Colon (tissue), 2 donors: Measurements from ENCODE around the gene EPN3.

Experiments used
- FAIRE-seq: peaks from 2 replicates; lab custom pipeline; 2012; peaks lifted over from hg19 to GRCh38; lab: Jason Lieb, UNC
- donor health status: control.
- donor health status: control.

EPN3 gene

GRCh38 chr17:50570032-50570431, 37.5 kb downstream of the EPN3 start:
- no peak for FAIRE-seq

GRCh38 chr17:50570528-50570927, 38.0 kb downstream of the EPN3 start:
- no peak for FAIRE-seq

GRCh38 chr17:50571681-50572080, 39.1 kb downstream of the EPN3 start:
- FAIRE-seq, result no peak

GRCh38 chr17:50572541-50572940, 40.0 kb downstream of the EPN3 start:
- FAIRE-seq, result no peak

- no peak for FAIRE-seq
Measured at GRCh38 chr17:50573866-50574611, 41.5 kb downstream of the EPN3 start.

- FAIRE-seq, result no peak
Measured at GRCh38 chr17:50575581-50576210, 43.2 kb downstream of the EPN3 start.

GRCh38 chr17:50576864-50577263, 44.3 kb downstream of the EPN3 start:
- FAIRE-seq, result no peak

- no peak for FAIRE-seq
Measured at GRCh38 chr17:50577451-50577954, 45.0 kb downstream of the EPN3 start.

- FAIRE-seq, result no peak
Measured at GRCh38 chr17:50578173-50578572, 45.6 kb downstream of the EPN3 start.

- no peak for FAIRE-seq
Measured at GRCh38 chr17:50579399-50579798, 46.9 kb downstream of the EPN3 start.

- FAIRE-seq, result no peak
Measured at GRCh38 chr17:50580646-50581045, 48.1 kb downstream of the EPN3 start.

GRCh38 chr17:50581316-50581715, 48.8 kb downstream of the EPN3 start:
- no peak for FAIRE-seq

- no peak for FAIRE-seq
Measured at GRCh38 chr17:50582741-50583140, 50.2 kb downstream of the EPN3 start.

- no peak for FAIRE-seq
Measured at GRCh38 chr17:50583641-50584040, 51.1 kb downstream of the EPN3 start.

GRCh38 chr17:50584116-50584515, 51.6 kb downstream of the EPN3 start:
- no peak for FAIRE-seq

GRCh38 chr17:50584749-50585148, 52.2 kb downstream of the EPN3 start:
- FAIRE-seq, result no peak

GRCh38 chr17:50585346-50585745, 52.8 kb downstream of the EPN3 start:
- FAIRE-seq, result no peak

GRCh38 chr17:50585891-50586290, 53.4 kb downstream of the EPN3 start:
- FAIRE-seq, result no peak

- no peak for FAIRE-seq
Measured at GRCh38 chr17:50586421-50587247, 54.1 kb downstream of the EPN3 start.

- no peak for FAIRE-seq
Measured at GRCh38 chr17:50587571-50587970, 55.0 kb downstream of the EPN3 start.

- FAIRE-seq, result no peak
Measured at GRCh38 chr17:50588391-50589049, 56.0 kb downstream of the EPN3 start.

- no peak for FAIRE-seq
Measured at GRCh38 chr17:50589095-50589705, 56.7 kb downstream of the EPN3 start.
